AG09319 (cell line): Measurements from ENCODE around the gene TEK.

Experiments used
- DNase-seq: peaks from one replicate; pipeline ENCODE4 v3.0.0-alpha.2; 2010; ENCODE audit warnings: low read depth; ENCODE audit errors: extremely low read depth
- TF ChIP-seq, protein P1 (sequence below): IDR thresholded peaks from 2 replicates; pipeline ENCODE4 v1.5.1; 2011; ENCODE audit warnings: low read depth, mild to moderate bottlenecking, inconsistent platforms, low read length, moderate library complexity

The TEK gene

DNA sequence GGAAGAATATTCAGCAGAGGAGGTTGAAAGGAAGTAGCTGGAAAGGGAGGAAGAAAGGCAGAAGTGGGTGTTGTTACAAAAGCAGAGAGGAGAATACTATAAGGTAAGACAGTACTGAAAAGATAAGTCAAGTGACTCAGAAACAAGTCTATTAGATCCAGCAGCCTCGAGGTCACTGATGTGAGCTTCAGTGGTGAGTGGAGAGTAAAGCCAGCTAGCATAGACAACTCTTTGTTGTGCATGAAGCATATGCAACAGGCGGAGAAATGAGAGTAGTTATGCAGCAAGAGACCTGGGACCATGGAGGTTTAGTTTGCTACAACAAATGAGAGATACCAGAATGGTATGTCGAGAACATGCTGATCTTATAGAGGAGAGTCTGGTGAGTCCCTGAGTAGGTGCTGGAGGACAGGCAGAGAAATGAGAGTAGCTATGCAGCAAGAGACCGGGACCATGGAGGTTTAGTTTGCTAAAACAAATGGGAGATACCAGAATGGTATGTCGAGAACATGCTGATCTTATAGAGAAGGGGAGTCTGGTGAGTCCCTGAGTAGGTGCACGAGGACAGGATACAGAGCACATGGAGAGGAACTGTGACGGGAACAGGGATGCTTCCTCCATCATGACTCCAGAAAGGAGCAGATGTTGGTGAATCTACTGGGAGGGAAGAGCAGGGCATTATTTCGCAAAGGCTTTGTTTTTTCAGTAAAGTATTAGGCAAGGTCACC lies 151.9 kb downstream of the TEK start:
- TF ChIP-seq, protein P1, sequence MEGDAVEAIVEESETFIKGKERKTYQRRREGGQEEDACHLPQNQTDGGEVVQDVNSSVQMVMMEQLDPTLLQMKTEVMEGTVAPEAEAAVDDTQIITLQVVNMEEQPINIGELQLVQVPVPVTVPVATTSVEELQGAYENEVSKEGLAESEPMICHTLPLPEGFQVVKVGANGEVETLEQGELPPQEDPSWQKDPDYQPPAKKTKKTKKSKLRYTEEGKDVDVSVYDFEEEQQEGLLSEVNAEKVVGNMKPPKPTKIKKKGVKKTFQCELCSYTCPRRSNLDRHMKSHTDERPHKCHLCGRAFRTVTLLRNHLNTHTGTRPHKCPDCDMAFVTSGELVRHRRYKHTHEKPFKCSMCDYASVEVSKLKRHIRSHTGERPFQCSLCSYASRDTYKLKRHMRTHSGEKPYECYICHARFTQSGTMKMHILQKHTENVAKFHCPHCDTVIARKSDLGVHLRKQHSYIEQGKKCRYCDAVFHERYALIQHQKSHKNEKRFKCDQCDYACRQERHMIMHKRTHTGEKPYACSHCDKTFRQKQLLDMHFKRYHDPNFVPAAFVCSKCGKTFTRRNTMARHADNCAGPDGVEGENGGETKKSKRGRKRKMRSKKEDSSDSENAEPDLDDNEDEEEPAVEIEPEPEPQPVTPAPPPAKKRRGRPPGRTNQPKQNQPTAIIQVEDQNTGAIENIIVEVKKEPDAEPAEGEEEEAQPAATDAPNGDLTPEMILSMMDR: no peak
- no peak for DNase-seq

DNA sequence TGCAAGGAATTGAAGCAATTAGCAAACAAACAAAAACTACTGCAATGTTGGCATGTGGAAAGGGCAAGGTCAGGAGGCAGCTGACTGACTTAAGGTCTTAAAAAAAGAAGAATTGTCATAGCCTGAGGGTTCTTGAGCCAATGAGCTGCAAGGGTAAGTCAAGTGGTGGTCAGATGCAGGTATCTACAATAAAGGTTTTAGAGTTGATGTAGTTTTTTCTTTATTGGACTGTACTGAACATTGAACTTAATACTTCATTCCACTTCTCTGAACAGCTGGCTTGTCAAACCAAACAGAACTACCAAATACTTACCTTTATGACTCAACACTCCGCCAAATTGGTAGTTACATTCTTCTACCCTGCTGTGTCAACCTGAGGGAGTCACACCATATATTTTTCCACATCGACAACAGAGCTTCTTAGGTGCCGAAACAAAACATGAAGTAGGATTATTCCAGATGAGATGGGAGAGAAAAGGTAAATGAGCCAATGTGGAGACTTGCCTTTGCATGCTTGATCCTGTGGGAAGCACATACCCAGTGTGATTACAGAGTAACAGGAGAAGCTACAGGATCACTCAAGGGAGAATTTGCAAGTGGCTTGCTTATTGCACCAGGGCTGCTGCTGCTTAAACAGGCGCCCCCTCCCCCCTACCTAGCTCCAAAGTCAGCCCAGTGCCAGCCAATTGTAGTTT lies 152.6 kb downstream of the TEK start:
- DNase-seq: no peak
- TF ChIP-seq, protein P1: no peak

- DNase-seq: no peak
- TF ChIP-seq, protein P1: no peak
Observed at GRCh38 chr9:27272103-27272502, 163.1 kb downstream of the TEK start.

GRCh38 chr9:27273186-27273585 lies 164.2 kb downstream of the TEK start:
- no peak for DNase-seq
- TF ChIP-seq, protein P1: no peak

- TF ChIP-seq, protein P1: peak; percentile 61
- peak; percentile 11 for DNase-seq
Observed at GRCh38 chr9:27276193-27277030, 167.4 kb downstream of the TEK start.

GRCh38 chr9:27278374-27278773 lies 169.3 kb downstream of the TEK start:
- DNase-seq: no peak
- TF ChIP-seq, protein P1: no peak

GRCh38 chr9:27279611-27280010 lies 170.6 kb downstream of the TEK start:
- TF ChIP-seq, protein P1: no peak

More at GRCh38 chr9:27279611-27280010, 170.6 kb downstream of the TEK start:
- no peak for DNase-seq
